HTR-8/SVneo (cell line): ENCODE data around the gene AGPAT4.
"Not testable (repeated sequence)": the region's sequence is repeated elsewhere in the genome, so short reads cannot be mapped to it uniquely, and the experiment has no call there.

Experiments
- DNase-seq: peaks from one replicate; pipeline ENCODE4 v3.0.0; 2011; ENCODE audit warnings: low spot score, mixed read lengths; ENCODE audit not compliant: insufficient read length
- FAIRE-seq: peaks from 2 replicates; lab custom pipeline; 2011; peaks lifted over from hg19 to GRCh38; lab: Jason Lieb, UNC

AGPAT4 gene

DNA sequence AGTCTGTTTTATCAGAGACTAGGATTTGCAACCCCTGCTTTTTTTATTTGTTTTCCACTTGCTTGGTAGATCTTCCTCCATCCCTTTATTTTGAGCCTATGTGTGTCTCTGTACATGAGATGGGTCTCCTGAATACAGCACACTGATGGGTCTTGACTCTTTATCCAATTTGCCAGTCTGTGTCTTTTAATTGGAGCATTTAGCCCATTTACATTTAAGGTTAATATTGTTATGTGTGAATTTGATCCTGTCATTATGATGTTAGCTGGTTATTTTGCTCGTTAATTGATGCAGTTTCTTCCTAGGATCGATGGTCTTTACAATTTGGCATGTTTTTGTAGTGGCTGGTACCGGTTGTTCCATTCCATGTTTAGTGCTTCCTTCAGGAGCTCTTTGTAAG lies 97.4 kb downstream of the AGPAT4 start:
- FAIRE-seq, DNase-seq: not testable (repeated sequence)

DNA sequence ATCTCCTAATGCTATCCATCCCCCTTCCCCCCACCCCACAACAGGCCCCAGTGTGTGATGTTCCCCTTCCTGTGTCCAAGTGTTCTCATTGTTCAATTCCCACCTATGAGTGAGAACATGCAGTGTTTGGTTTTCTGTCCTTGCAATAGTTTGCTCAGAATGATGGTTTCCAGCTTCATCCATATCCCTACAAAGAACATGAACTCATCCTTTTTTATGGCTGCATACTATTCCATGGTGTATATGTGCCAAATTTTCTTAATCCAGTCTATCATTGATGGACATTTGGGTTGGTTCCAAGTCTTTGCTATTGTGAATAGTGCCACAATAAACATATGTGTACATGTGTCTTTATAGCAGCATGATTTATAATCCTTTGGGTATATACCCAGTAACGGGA lies 101.1 kb downstream of the AGPAT4 start:
- FAIRE-seq, DNase-seq: not testable (repeated sequence)

DNA sequence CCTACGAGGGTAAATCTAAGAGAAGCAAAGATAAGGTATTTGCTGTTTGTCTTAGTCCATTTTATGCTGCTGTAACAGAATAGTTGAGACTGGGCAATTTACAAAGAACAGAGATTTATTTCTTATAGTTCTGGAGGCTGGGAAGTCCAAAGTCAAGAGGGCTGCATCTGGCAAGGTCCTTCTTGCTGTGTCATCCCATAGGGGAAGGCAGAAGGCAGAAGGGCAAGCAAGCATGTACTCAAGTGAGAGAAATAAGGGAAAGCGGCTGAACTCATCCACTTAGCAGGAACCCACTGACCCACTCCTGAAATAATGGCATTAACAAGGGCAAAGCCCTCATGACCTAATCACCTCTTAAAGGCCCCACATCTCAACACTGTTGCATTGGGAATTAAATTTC lies 102.7 kb downstream of the AGPAT4 start:
- no peak for FAIRE-seq

DNA sequence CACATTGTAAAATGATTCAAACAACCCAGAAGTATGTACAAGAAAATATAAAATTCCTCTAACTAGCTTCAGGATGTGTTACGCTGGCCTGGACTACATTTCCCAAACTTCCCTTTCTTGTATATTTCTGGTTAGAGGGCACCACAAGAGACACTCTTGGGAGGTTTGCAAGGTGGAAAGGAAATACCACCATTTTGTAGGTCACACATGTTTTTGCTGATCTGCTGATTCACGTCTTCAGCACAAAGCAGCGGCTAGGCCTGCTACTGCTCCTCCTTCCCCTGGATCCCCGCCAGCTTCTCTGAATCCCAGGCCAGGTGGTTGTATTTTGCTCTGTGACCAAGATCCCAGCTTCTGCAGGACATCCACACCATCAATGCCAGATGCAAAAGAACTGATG lies 104.2 kb downstream of the AGPAT4 start:
- DNase-seq (no peak), FAIRE-seq (no peak)

More for the DNA sequence above, 102.7 kb downstream of the AGPAT4 start:
- DNase-seq, result no peak

DNA sequence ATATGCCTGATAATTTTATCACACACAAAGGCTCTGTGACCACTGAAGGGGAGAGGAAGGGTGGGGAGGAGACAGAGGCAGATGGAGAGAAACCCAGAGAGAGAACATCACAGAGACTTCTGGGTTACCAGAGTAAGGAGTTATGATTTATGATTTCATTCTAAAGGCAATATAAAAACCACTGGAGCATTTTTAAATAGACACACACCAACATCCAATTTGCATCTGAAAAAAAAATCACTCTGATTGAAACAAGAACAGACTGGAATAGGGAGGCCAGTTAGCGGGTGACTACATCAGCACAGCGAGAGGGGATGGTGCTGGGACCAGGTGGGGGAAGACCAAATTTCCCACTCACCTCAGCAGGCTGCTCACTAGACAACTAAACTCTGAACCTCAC lies 104.8 kb downstream of the AGPAT4 start:
- FAIRE-seq (no peak), DNase-seq (no peak)

DNA sequence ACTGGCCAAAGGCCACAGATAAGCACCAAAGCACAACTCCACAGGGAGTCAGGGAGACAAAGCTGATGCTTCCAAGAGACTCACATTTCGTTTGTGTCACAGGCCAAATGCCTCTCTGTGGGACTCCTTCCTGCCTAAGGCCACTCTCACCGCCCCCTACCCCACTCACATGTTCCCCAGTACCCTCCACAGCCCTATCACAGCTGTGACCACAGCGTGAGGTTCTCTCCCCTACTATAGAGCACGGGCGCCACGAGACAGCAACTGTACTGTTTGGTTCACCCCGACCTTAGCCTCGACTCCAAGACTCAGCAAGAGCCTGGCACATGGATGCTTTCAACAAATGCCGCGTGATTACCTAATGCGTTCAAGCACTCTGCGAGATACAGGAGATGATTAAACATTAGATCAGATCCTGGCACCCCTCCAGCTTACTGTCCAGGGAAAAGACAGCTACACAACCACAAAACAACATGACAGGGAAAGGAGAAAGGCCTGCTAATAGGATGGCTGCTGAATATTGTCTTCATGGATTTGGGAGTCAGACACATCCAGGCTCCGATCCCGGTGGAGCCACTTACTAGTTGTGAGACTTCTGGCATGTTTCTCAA lies 105.5 kb downstream of the AGPAT4 start:
- DNase-seq (peak; percentile 52), FAIRE-seq (no peak)

DNA sequence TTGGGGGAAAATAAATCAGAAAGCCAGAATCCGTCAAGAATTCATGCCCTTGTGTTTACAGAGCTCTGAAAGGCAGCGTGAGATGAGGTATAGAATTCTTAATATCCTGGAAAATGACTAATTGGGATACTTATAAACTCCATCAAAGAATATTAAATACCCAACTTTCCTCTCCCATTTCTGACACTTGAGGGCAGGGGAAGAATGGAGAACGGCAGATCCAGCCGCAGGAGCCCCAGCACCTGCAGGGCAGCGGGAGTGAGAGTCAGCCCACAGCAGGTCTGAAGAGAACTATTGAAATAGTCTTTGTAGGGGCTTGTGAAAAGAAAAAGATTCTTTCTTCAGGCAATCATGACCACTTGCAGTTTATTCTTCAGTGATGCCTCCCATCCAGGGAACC lies 107.2 kb downstream of the AGPAT4 start:
- no peak for FAIRE-seq

DNA sequence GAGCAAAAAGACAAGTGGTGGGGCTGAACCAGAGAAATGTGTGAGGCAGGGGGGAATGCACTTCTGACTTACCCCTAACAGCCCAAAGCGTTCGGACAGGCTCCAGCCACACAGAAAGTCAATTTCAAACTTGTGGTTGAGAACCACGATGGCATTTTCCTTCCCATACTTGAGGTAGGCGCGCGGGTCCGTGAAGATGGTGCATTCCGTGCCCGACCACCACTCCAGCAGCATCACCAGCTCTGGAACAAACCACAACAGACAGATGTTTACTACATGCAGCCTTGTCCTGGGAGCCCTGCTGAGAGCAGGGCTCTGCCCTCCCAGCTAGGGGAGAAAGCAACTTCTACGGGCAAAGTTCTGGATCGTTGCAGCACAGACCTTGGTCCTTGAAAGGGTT lies 107.7 kb downstream of the AGPAT4 start:
- DNase-seq (no peak), FAIRE-seq (no peak)

More for the DNA sequence above, 107.2 kb downstream of the AGPAT4 start:
- no peak for DNase-seq

DNA sequence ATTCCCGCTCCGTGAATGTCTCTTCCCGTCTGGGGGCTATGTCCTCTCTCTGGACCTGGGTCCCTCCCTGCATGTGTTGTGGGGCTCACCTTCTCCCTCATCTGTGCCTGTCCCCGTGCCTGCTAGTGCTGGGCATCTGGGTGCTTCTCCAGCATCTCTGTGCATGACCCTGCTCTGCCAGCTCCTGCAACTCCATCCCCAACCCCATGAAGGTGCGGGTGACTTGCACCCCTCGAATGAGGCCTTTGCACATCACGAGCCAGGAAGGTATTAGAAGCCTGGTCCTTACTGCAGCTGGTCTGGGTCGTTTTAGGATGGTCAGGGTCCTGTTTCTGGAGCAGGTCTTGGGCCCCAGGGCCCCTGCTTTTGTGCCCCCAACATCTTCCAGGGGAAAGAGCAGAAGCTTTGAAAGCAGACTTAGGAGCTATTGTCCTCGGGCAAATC lies 109.7 kb downstream of the AGPAT4 start:
- FAIRE-seq (no peak), DNase-seq (no peak)

DNA sequence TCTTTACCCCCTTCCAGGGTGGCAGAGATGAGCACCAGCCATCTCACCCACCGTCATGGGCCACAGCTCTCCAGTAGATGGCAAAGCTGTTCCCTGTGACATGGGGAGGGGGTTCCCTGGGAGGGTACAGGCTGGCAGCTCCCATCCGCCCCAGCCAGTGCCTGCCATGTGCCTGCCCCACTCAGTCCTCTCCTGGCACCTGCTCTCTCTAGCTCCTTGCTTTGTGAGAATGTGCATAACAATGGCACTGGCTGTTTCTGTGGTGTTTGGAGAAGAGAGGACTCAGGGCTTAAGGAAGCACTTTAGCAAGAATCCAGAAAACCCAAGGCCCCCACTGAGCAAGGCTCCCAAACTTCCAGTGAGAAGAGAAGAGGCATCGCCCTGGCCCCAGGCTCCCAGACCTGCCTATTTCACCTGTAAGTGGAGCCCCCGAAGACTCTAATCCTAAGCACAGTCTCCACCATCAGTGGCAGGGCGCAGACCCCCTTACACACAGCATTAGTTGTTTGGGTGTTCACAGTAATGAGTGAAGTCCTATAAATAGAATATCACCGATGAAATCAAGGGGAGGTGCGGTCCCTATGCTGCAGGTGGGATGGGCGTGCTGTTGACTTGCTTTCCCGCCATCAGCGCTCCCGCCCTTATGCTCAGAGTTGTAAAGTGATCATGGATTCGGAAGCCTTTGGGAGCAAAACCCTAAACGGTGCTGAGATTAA lies 110.2 kb downstream of the AGPAT4 start:
- no peak for FAIRE-seq
- DNase-seq, result no peak

DNA sequence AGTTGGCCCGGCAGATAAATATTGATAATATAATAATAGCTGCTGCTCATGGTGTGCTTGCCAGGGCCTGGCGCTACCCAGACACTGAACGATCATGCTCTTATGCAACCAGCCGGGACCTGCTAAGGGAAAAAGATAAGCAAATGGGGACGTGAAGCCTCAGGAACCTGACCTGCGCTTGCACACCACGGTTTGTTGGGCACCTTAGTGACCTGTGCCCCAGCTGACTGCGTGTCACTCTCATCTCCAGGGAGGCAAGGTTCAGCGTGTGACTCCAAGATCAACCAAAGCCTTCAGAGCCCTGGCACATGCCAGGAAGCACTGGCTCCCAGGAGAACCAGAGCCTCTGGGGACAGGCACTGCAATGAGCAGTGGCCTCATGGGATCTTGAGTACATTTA lies 111.1 kb downstream of the AGPAT4 start:
- FAIRE-seq (no peak), DNase-seq (no peak)

DNA sequence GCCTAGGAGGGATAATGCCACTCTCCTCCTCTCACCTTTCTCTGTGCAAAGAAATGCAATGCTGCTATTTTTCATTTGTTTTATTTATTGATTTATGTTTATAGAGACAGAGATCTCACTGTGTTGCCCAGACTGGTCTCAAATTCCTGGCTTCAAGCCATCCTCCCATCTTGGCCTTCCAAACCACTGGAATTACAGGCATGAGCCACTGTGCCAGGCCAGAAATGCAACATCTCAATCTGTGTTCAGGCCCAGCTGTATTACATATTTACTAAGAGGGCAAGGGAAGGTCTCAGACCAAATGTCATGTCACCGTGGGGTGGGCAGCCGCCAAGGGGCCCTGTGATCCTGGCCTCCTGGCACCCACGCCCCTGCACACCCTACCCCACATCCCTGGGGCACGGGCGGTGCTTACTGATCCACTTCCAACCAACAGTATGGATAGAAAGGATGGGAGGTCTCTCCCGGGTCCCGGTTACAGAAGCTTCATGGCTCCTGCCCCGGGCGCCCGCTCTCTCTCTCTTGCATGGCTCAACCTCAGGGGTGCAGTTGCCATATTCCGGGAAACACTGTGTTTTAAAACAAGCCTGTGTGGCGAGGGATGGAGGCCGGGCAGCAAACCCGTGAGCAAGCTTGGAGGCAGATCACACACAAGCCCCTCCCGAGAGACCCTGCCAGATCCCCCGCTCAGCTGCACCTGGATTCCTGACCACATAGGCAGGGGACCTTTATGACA lies 111.8 kb downstream of the AGPAT4 start:
- DNase-seq (no peak), FAIRE-seq (no peak)

DNA sequence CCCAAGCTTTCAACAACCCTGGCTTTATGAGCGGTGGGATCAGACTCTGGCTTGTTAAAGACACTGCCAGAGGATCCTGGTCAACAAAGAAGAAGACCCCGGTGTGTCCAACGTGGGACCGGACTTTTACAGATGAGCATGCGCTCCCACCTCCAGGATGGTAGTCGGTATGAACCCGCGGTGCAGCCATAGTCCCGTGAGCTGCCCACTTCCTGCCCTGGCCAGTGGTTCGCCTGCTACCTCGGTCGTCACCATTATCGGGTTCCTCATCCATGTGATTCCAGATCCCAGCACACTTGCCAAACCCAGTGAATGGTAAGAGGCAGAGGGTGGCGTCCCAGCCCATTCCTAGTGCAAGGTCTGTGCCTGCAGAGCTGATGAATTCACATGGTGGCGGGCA lies 112.7 kb downstream of the AGPAT4 start:
- FAIRE-seq (no peak), DNase-seq (no peak)

DNA sequence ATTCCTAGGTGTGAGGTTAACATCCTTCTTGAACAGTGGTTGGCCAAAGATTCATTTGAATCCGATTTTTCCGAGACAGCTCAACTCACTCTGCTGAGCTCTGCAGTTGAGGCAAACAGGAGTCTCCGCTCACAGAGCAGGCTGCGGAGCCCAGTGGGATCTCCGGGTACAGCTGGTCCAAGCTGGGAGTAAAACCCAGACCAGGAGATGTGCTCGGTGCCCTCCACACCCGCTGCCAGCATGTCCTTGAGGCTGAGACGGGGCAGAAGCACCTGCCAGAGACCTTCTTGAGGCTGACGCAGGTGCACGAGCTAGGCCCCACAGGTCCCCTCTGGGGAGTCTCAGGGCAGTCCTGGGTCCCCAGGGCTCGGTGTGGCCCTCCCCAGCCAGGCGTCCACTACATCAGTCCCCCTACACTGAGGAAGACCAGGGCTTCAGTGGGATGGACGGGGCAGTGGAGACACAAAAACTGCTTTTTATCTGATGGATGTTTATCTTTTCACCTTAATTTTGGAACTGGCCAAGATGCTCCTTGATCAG lies 119.0 kb downstream of the AGPAT4 start:
- DNase-seq (no peak), FAIRE-seq (no peak)

DNA sequence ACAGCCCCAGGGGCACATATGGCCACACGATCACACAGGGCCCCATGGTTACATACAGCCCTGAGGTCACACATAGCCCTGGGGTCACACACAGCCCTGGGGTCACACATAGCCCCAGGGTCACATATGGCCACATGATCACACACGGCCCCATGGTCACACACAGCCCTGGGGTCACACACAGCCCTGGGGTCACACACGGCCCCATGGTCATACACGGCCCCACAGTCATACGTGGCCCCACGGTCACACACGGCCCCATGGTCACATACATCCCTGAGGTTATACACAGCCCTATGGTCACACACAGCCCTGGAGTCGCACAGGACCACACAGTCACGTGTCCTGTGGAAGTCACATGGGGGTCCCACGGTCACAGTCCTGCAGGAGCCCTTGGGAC lies 120.1 kb downstream of the AGPAT4 start:
- DNase-seq (no peak), FAIRE-seq (no peak)

DNA sequence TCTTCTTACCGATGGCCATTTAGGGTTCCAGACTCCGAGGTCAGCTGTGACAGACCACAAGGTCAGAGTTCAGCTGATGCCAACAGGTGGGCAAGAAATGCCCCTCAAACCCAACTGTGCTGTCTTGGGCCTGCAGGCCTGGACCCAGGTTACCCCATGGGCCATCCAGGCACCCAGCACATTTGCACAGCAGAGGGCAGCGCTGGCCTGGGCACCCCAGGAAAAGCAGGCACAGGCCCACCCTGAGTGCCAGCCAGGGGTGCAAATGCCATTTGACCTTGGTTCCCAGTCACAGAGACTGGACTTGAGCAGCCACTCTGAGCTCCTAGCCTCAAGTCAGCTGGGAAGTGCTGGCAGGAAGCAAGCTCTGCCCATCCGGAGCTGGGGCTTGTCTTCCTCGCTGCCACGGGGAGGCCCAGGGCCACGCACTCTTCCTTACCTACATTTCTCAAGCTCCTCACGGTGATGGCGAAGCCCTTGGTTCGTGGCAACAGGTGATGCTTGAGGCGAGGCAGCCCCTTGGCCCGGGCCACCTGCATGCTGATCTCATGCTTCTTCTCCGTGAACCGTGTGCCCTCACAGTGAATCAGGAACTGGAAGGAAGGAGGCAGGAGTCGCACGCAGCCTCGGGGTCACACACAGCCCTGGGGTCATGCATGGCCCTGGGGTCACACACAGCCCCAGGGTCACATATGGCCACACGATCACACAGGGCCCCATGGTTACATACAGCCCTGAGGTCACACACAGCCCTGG lies 120.8 kb downstream of the AGPAT4 start:
- FAIRE-seq, result no peak

DNA sequence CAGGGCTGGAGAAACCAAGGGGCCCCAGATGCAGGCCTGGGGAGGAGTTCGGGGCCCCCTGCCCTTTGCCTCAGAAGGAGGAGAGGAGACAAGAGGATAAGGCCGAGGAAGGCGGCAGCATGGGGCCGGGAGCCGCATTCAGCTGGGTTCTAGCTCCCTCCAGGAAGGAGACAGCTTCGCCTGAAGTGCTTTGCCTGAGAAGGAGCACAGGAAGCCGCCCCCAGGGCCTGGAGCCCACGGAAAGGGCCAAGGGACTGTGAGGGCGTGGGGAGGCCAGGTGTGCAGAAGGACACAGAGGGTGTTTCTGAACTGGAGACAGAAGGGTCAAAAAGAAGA lies 121.4 kb downstream of the AGPAT4 start:
- FAIRE-seq, result no peak
- DNase-seq, result no peak

More for the DNA sequence above, 120.8 kb downstream of the AGPAT4 start:
- peak; percentile 19 for DNase-seq

DNA sequence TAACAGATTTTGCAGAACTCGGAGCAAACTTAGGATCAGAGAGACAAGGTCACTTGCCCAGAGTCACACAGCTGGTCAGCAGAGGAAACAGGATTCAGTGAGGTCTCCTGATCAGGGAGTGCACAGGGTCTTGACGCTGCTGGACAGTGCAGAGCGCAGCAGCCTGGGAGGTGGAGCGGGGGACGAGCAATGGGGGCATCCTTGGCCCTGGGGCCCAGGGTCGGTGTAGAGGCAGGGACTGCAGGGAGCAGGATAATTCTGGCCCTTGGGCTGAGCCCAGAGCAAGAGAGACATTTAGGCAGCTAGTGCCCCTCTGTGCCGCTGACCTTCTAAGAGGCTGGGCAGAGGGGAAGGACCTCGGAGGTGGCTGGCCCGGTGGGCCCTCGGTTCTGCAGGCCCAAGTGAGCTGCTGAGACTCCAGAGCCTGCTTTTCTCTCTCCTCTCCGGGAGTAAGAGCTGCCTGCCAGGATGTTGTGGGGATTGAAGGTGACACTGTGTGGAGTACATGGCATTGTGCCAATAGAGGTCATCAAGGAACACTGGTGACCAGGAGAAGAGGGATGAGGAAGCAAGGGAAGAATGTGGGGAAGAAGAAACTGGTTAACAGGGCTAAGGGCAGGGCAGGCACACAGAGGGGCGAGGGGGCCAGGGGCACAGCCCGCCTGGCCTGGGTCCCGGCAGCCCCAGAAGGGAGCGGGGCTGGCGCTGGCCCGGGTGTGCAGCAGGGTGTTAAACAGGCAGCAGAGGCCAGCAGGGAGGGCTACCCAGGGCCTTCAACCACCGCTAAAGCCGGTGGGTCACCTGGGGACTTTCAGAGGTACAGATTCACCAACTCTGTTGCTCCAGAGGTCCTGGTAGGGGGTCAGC lies 122.0 kb downstream of the AGPAT4 start:
- no peak for FAIRE-seq

DNA sequence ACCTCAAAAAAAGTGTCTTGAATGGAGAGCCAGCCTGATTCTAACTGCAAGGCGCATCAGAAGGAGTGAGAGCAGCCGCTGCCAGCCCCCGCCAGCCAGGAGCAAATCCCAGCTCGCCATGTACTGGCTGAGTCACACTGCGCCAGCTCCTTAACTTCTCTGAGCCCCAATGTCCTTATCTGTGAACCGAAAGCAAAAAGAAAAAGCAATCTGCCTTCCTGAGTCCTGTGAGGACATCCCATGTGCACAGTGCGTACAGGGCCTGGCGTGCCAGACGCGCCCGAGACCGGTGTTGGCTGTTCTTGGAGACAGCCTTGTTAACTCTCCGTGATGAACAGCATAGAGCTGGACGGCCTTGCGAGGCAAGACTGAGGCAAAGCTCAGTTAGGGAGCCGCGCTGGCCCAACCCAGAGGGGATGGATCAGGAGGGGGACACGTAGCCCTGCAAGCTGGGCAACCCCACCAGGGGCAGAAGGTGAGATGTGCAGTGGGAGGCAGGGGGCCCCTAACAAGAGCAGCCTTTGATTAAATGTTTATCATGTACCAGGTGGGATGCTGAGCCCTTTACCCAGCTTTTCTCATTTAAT lies 122.7 kb downstream of the AGPAT4 start:
- no peak for DNase-seq
- FAIRE-seq, result no peak

More for the DNA sequence above, 122.0 kb downstream of the AGPAT4 start:
- no peak for DNase-seq
